Hematopoietic multipotent progenitor cell treated with erythropoietin and hydrocortisone succinate and interleukin-3 and kit ligand, for 4 days (in vitro differentiated cells): ENCODE data around the gene ZFAND3.

Source experiments
- DNase-seq: peaks from one replicate; pipeline ENCODE4 v3.0.0-alpha.2; 2015

Gene ZFAND3

DNA sequence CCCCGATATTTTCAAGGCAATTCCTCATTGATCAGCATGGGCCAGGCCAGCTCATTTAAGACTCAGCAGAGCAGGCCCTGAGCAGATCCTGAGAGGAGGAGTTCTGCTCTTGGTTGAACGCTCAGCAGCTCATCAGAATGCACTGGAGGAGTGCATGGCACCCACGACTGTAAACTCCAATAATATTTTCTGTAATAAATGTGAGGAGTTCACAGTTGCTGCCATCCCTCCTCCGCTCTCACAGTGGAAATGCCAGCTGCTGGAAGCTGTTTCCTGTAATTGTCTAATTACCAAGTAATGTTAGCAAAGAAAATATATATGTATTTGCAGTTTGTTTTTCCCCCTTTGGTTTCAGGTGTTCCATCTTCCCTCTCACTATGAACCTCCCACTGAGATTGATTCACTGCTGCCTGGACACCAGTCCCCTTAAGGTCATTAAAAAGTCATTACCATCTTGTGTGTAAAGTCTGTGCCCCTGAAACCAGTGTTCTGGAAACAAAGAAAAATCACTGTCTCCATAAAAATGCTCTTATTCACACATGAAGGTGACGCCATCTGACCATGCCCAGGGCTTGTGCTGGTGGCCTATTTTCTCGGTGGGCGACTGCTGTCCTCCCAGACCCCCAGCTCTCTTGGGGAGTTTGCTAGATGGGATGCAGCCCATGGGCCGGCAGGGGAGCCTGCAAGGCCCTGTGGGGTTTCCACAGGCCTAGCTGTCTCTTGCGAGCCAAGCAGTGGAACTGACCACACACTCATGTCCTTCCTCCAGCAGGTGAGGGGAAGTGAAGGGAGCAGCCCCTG, 374.2 kb downstream of the ZFAND3 start:
- DNase-seq: no peak

DNA sequence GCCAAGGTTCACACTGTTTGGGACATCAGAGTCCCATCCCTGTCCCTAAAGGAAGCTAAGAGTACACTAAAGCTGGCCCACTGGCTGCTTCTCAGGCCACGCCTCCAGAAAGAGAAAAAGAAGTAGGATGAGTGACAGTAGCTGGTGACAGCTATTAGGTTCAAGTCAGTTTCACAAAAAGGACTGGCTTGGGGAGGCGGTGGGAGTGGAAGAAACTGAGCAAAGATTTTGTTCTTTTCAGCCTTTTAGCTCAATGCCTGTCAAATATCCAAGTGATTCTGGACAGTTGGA, 374.7 kb downstream of the ZFAND3 start:
- DNase-seq: no peak

DNA sequence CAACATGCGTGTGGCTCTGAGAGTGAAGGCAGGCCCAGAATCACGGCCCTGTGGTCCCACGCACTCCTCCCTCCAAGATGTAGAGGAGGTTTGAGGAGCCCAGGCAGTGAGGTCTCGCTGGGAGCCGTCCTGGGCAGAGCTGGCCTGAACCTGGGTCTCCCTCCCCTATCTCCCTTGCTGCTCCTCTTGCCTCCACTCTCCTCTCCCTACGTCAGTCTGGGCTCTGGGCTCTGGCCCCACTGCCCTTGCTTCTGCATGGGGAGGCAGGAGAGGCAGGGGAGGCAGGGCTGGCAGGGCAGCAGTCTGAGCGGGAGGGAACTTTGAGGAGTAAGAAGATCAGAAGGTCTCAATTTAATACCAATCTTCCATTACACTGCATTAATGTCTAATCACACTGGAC, 375.1 kb downstream of the ZFAND3 start:
- DNase-seq: no peak

DNA sequence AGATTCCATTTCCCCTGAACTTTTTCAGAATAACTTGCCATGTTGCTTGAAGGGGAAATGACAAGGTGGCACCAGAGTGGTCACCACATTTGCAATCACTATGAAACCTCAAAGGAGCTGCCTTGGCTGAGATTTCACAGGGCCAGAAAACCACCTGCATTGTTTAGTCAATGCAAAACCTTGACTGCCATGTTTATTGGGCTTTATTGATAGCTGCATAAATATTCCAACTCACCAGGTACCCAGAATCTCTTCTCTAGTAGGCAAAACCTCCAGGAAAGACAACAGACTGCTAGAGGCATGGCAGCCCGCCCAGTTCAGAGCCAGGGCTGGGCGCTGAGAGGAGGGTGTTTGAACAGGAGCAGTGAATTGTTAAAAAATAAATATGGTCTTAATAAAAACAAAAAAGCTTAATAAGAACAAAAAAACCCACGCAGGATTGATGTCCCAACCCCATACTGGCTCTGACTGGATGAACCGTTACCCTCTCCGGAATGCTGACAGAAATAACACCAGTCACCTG, 375.6 kb downstream of the ZFAND3 start:
- DNase-seq: no peak

DNA sequence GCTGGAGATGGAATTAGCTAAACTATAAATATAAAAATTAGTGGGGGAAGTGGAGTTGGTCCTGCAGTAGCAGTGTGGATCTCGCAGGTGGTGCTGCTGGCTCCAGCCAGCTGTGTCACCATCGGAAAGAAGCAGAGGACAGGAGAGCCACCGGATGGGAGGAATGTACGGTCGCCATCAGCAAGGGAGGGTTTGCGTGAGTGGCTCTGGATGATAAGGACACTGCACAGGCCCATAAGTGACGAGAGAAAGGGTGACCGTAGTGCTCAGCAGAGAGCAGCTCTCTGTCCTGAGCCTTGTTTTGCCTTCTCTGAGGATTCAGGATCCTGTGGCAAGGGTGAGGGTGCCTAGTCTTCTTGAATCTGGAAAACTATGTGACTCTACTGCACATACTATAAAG, 378.7 kb downstream of the ZFAND3 start:
- no peak for DNase-seq
